ENCODE measurements around the gene NTM. TPM values are rescaled to one million over a fixed set of nuclear protein-coding genes. Genes with fewer than 3 reads are reported as not detected.

Gene NTM
- total and polyA plus RNA-seq, 2 of the 8 experiments (the other 6 are each of a cell fraction or from before 2014, with no cell fraction given), result 13.4 to 20.0 TPM

DNA sequence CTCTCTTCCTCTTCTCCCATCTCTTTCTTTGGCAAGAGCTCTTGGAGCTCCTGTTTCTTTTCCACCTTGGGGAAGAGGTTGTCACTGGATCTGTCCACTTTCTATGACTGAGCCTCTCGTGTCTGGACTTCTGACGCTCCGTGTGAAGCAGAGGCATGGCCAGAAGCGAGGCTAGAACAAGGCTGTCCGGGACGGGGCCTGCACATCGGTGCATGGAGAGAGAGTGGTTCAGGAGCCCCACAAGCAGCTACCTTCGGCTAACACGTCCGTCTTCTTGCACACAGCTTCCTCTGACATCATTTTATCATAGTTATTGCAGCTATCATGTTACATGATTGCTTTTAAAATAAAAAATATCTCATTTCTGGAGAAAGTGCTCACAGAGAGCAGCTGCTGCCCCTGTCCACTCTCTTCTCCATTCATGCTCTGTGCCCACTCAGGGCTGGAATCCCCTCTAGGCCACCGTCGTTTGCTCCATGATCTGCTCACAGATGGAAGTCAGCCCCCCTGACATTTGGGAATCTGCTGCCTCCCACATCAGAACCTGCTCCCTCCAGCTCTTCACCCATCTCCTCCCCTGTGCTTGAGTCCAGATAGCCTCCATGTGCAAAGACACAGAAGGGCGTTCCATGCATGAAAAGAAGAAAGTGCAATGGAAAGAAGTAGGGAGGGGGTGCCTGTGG lies 308.4 kb downstream of the NTM start:
- H2BK5ac ChIP-seq (ENCODE audit: low read depth, low read length), result 0 out of 2 replicates have a peak overlapping the region, but pooled peaks have one; percentile 69
- H2BK12ac ChIP-seq (ENCODE audit: low read depth, low read length), result peak overlapping the region; percentile 85; the same call in 1 of the 2 replicates
- no peaks in the 10 kb centered on the region for H3K79me2 ChIP-seq (ENCODE audit: control insufficient read depth in 1 of 2, insufficient read depth in 2 of 2, low read length in 2 of 2)
- no peak overlapping the region; a peak in 1 of 7 replicates for H3K9ac ChIP-seq (replicated peaks in 1 of 4; ENCODE audit: extremely low read depth in 1 of 4, low read depth in 3 of 4, low read length in 3 of 4)
- 86% methylated on average over 13 of the region's 13 CpGs; no CpG with 5 or more reads in 1 of the 2 experiments for WGBS, 2 experiments (ENCODE audit: extremely low coverage in 1 of 2, insufficient coverage in 1 of 2, insufficient read length in 1 of 2, insufficient replicate concordance in 2 of 2, low coverage in 1 of 2, low lambda C conversion rate in 2 of 2, missing lambda C conversion rate in 1 of 2)
- no peak overlapping the region for H3K4me3 ChIP-seq (ENCODE audit: extremely low read depth in 1 of 4, insufficient read depth in 2 of 4, low read depth in 3 of 4, low read length in 4 of 4)
- H3K27me3 ChIP-seq (replicated peaks in 1 of 4; ENCODE audit: control insufficient read depth in 3 of 4, extremely low read depth in 1 of 4, insufficient read depth in 3 of 4, low read length in 3 of 4), result no peaks in the 10 kb centered on the region
- 0 out of 2 replicates have a peak overlapping the region, but pooled peaks have one; percentile 92 for H2BK15ac ChIP-seq (ENCODE audit: low read length)
- H3K23ac ChIP-seq (ENCODE audit: insufficient read length), result no peak overlapping the region
- peaks cover 5 to 9% (median 6%) of the 10 kb centered on the region in 4 experiments; a peak in 6 of 7 replicates for H3K4me1 ChIP-seq (replicated peaks in 1 of 4; ENCODE audit: control insufficient read depth in 3 of 4, insufficient read depth in 4 of 4, low read length in 3 of 4)
- H4K91ac ChIP-seq (replicated peaks; ENCODE audit: insufficient read length, low read length), result no peak overlapping the region
- no peak overlapping the region for H4K8ac ChIP-seq (ENCODE audit: extremely low read depth, insufficient read depth, low read length)
- H2AK5ac ChIP-seq (ENCODE audit: low read depth, low read length), result 0 out of 2 replicates have a peak overlapping the region, but pooled peaks have one; percentile 45
- peaks cover 0 to 3% of the 10 kb centered on the region in 2 experiments for H4K20me1 ChIP-seq (replicated peaks in 1 of 2; ENCODE audit: control insufficient read depth in 1 of 2, insufficient read depth in 2 of 2, low read length in 2 of 2)
- no peaks in the 10 kb centered on the region for H3K79me1 ChIP-seq (ENCODE audit: low read depth, low read length)
- H3K14ac ChIP-seq (ENCODE audit: insufficient read length), result no peak overlapping the region
- no peak overlapping the region for H2AFZ ChIP-seq (ENCODE audit: low read length)
- POLR2A ChIA-PET (ENCODE audit: partially characterized antibody), result no interaction called here
- no peak overlapping the region for H3K4me2 ChIP-seq (ENCODE audit: insufficient read depth in 1 of 2, low read depth in 2 of 2, low read length in 2 of 2)
- H2BK20ac ChIP-seq (ENCODE audit: low read length), result 0 out of 2 replicates have a peak overlapping the region, but pooled peaks have one; percentile 44
- no peaks in the 10 kb centered on the region for H3K9me3 ChIP-seq (ENCODE audit: insufficient read depth in 2 of 2, low read depth in 1 of 2, low read length in 1 of 2)
- H3K36me3 ChIP-seq (ENCODE audit: control insufficient read depth in 2 of 4, insufficient read depth in 4 of 4, low read length in 3 of 4), result no peaks in the 10 kb centered on the region
- no peak overlapping the region for H3K4ac ChIP-seq (replicated peaks; ENCODE audit: insufficient read length, low read depth, low read length)
- CTCF ChIA-PET (ENCODE audit: partially characterized antibody), result interaction anchor here (0.7 to 31.3 kb wide), 8 partner anchors 7 to 175 kb away, joined by 3 to 1023 read pairs (median 5); no protein-coding TSS in a partner anchor
- H3K23me2 ChIP-seq (ENCODE audit: low read depth, low read length), result no peaks in the 10 kb centered on the region
- no peak overlapping the region for H3K56ac ChIP-seq (replicated peaks; ENCODE audit: insufficient read length, low read depth, low read length)
- H3K27ac ChIP-seq (ENCODE audit: low read depth, low read length), result no peak overlapping the region
- no peak overlapping the region for H2BK120ac ChIP-seq (replicated peaks; ENCODE audit: low read depth, low read length)
- H4K5ac ChIP-seq (ENCODE audit: insufficient read length, low read depth, low read length), result no peak overlapping the region
- DNase-seq (ENCODE audit: low read depth in 1 of 2, low spot score in 2 of 2) (no peak), FAIRE-seq (no peak)
- H3K18ac ChIP-seq (ENCODE audit: extremely low read depth, low read length), result no peak overlapping the region
- TF ChIP-seq FOSL1 (IDR thresholded peaks at IDR 0.05; ENCODE audit: insufficient read depth, low read depth, low read length) (no peak), BRCA1 (IDR thresholded peaks at IDR 0.05; ENCODE audit: low read depth, low read length) (no peak), RAD21 (IDR thresholded peaks at IDR 0.05 in 1 of 2, conservative IDR thresholded peaks at IDR 0.05 in 1 of 2; ENCODE audit: low read depth in 2 of 2, low read length in 2 of 2) (no peak), PHF8 (conservative IDR thresholded peaks at IDR 0.05; ENCODE audit: low read depth, low read length) (no peak), SP2 (IDR thresholded peaks at IDR 0.05; ENCODE audit: low read length) (no peak), JUN (IDR thresholded peaks at IDR 0.05; ENCODE audit: low read depth, low read length) (no peak), CHD2 (IDR thresholded peaks at IDR 0.05; ENCODE audit: low read length) (no peak), SIX5 (IDR thresholded peaks at IDR 0.05; ENCODE audit: low read depth, low read length) (no peak), CREB1 (IDR thresholded peaks at IDR 0.05) (no peak), TAF1 (IDR thresholded peaks at IDR 0.05; ENCODE audit: low read depth, low read length) (no peak), SAP30 (IDR thresholded peaks at IDR 0.05; ENCODE audit: insufficient read depth, insufficient replicate concordance, low read length) (no peak), NRF1 (IDR thresholded peaks at IDR 0.05; ENCODE audit: low read depth, low read length) (no peak), CBX5 (IDR thresholded peaks at IDR 0.05; ENCODE audit: low read depth, low read length) (no peak)
